HepG2 (cell line): Measurements from ENCODE around the gene RERE.

Experiments used
- FOXJ3 ChIP-seq: sonication (generic); formaldehyde crosslinking; IDR thresholded peaks from 2 replicates; pipeline ENCODE4 v1.4.0; 2020; ENCODE audit warnings: missing genetic modification reagents, mild to moderate bottlenecking, borderline replicate concordance
- KAT7 ChIP-seq: IDR thresholded peaks from 2 replicates; pipeline ENCODE4 v1.6.1; 2018; ENCODE audit warnings: borderline replicate concordance, missing compliant biosample characterization
- NCOA5 ChIP-seq: sonication (generic); formaldehyde crosslinking; IDR thresholded peaks from 2 replicates; pipeline ENCODE4 v1.4.0; 2020; ENCODE audit warnings: missing genetic modification reagents
- ZNF768 ChIP-seq: sonication (generic); formaldehyde crosslinking; IDR thresholded peaks from 2 replicates; pipeline ENCODE4 v1.4.0; 2020; ENCODE audit warnings: missing genetic modification reagents
- TF ChIP-seq, protein P1 (sequence below): IDR thresholded peaks from 2 replicates; pipeline ENCODE4 v1.6.1; 2012; ENCODE audit warnings: inconsistent platforms

GRCh38 chr1:8462371-8462892 lies 355.0 kb downstream of the RERE start:
- TF ChIP-seq ZNF768 (CRISPR knock-in tag): no peak
- TF ChIP-seq, protein P1, sequence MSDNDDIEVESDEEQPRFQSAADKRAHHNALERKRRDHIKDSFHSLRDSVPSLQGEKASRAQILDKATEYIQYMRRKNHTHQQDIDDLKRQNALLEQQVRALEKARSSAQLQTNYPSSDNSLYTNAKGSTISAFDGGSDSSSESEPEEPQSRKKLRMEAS: no peak
- no peak for TF ChIP-seq KAT7
- no peak for TF ChIP-seq NCOA5
- TF ChIP-seq FOXJ3 (CRISPR knock-in tag): no peak
